Transverse colon (tissue), 4 donors: Measurements from ENCODE around the gene NATD1.

Source experiments
- POLR2A ChIP-seq: fragments of 450-650 bp; IDR thresholded peaks from one replicate; pipeline ENCODE4 v1.6.1; 2016; ENCODE audit warnings: antibody characterized with exemption, mild to moderate bottlenecking, moderate library complexity
- POLR2AphosphoS5 ChIP-seq, 3 donors: sonication (generic); formaldehyde crosslinking; IDR thresholded peaks; one replicate each; pipeline ENCODE4 v1.6.1; 2016; ENCODE audit warnings: antibody characterized with exemption in 3 of 3
- TF ChIP-seq, protein P1 (sequence below), 5 experiments: fragments of 200-600 bp in 3 of 5; fragments of 450-650 bp in 2 of 5; sonication (generic) in 3 of 5; IDR thresholded peaks; 1 replicate in 2 of 5; 2 replicates in 3 of 5; pipeline ENCODE4 v1.5.1; 2016 to 2017; ENCODE audit warnings: antibody characterized with exemption in 5 of 5, inconsistent platforms in 3 of 5, mild to moderate bottlenecking in 2 of 5, moderate library complexity in 1 of 5

DNA sequence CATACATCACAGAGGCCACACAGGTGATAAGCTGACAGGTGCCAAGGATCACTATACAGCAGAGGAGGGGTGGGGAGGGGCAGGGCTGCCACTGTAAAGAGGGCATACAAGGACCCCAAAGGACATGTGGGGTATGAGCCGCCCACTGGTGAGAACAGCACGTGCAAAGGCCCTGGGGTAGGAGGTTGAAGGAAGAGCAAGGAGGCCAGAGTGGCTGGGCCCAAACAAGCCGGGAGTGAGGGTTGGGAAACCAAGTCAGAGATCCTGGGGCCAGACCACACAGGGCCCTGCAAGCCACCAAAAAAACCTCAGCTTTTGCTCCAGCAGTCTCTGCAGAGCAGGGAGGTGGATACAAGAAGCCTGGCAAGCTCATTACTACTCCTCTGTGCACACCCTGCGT, 6.5 kb downstream of the NATD1 start:
- TF ChIP-seq POLR2A (no peak), POLR2AphosphoS5 (IDR thresholded peaks at IDR 0.05) (no peak)
- TF ChIP-seq, protein P1, sequence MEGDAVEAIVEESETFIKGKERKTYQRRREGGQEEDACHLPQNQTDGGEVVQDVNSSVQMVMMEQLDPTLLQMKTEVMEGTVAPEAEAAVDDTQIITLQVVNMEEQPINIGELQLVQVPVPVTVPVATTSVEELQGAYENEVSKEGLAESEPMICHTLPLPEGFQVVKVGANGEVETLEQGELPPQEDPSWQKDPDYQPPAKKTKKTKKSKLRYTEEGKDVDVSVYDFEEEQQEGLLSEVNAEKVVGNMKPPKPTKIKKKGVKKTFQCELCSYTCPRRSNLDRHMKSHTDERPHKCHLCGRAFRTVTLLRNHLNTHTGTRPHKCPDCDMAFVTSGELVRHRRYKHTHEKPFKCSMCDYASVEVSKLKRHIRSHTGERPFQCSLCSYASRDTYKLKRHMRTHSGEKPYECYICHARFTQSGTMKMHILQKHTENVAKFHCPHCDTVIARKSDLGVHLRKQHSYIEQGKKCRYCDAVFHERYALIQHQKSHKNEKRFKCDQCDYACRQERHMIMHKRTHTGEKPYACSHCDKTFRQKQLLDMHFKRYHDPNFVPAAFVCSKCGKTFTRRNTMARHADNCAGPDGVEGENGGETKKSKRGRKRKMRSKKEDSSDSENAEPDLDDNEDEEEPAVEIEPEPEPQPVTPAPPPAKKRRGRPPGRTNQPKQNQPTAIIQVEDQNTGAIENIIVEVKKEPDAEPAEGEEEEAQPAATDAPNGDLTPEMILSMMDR (IDR thresholded peaks at IDR 0.05): no peak
